A549 (cell line): Measurements from ENCODE around the gene USP30. TPM values are rescaled to one million over a fixed set of nuclear protein-coding genes. Genes with fewer than 3 reads are reported as not detected.

Source experiments
- CBX8 ChIP-seq: fragments of 200-600 bp; sonication (generic); IDR thresholded peaks from 2 replicates; pipeline ENCODE4 v1.6.1; 2016
- CEBPB ChIP-seq, 2 experiments: fragments of >200 bp in 1 of 2; sonication (Bioruptor Twin) in 1 of 2; formaldehyde crosslinking in 1 of 2; IDR thresholded peaks; 2 replicates each; pipeline ENCODE4 v1.6.1; 2012 to 2016
- CHD2 ChIP-seq: fragments of 150-350 bp; IDR thresholded peaks from 2 replicates; pipeline ENCODE4 v1.6.1; 2014; ENCODE audit warnings: low read length; ENCODE audit not compliant: partially characterized antibody
- CHD4 ChIP-seq: fragments of 200-600 bp; sonication (generic); IDR thresholded peaks from 2 replicates; pipeline ENCODE4 v1.6.1; 2016; ENCODE audit warnings: antibody characterized with exemption, mild to moderate bottlenecking, borderline replicate concordance
- EHMT2 ChIP-seq: fragments of 200-600 bp; sonication (generic); IDR thresholded peaks from 2 replicates; pipeline ENCODE4 v1.6.1; 2016; ENCODE audit warnings: antibody characterized with exemption, low read depth, mild to moderate bottlenecking, moderate library complexity
- EP300 ChIP-seq, 2 experiments: fragments of >200 bp; sonication (Bioruptor Twin); formaldehyde crosslinking; IDR thresholded peaks; 2 replicates in 1 of 2; 3 replicates in 1 of 2; pipeline ENCODE4 v1.6.1; 2016 to 2017
- ESRRA ChIP-seq: fragments of 150-350 bp; IDR thresholded peaks from 2 replicates; pipeline ENCODE4 v1.6.1; 2014; ENCODE audit warnings: mild to moderate bottlenecking, low read length, borderline replicate concordance
- FOSL2 ChIP-seq, 2 experiments: fragments of 450-650 bp in 1 of 2; fragments of >200 bp in 1 of 2; sonication (Bioruptor Twin) in 1 of 2; formaldehyde crosslinking; IDR thresholded peaks; 2 replicates each; pipeline versions ENCODE4 v1.5.0 to v1.6.1; 2016 to 2020; ENCODE audit warnings: mild to moderate bottlenecking in 1 of 2, moderate library complexity in 1 of 2
- HEYL ChIP-seq: fragments of 250-450 bp; sonication (Bioruptor Pico); IDR thresholded peaks from 2 replicates; pipeline ENCODE4 v1.8.0; 2021; ENCODE audit warnings: mild to moderate bottlenecking, moderate library complexity
- HOXB13 ChIP-seq: fragments of 250-450 bp; sonication (Bioruptor Pico); IDR thresholded peaks from 2 replicates; pipeline ENCODE4 v1.5.0; 2020; ENCODE audit warnings: low read depth, mild to moderate bottlenecking, moderate library complexity
- JUN ChIP-seq, 2 experiments: fragments of >200 bp; sonication (Bioruptor Twin); formaldehyde crosslinking; IDR thresholded peaks; 2 replicates in 1 of 2; 3 replicates in 1 of 2; pipeline ENCODE4 v1.6.1; 2016 to 2017
- JUNB ChIP-seq: fragments of >200 bp; sonication (Bioruptor Twin); formaldehyde crosslinking; IDR thresholded peaks from 2 replicates; pipeline ENCODE4 v1.6.1; 2016
- KDM1A ChIP-seq: fragments of 200-600 bp; sonication (generic); IDR thresholded peaks from 2 replicates; pipeline ENCODE4 v1.6.1; 2016; ENCODE audit warnings: low read depth, mild to moderate bottlenecking
- MAFK ChIP-seq: fragments of 450-650 bp; IDR thresholded peaks from 2 replicates; pipeline ENCODE4 v1.6.1; 2014; ENCODE audit not compliant: partially characterized antibody
- MAZ ChIP-seq: fragments of 150-350 bp; IDR thresholded peaks from 2 replicates; pipeline ENCODE4 v1.6.1; 2014; ENCODE audit warnings: antibody characterized with exemption, low read depth, low read length, borderline replicate concordance
- MYC ChIP-seq: IDR thresholded peaks from 2 replicates; pipeline ENCODE4 v1.6.1; 2012; ENCODE audit warnings: mild to moderate bottlenecking, inconsistent platforms, low read length, improper control_type of control experiment, borderline replicate concordance
- NR3C1 ChIP-seq: fragments of >200 bp; sonication (Bioruptor Twin); formaldehyde crosslinking; IDR thresholded peaks from 3 replicates; pipeline ENCODE4 v1.6.1; 2017
- PHF8 ChIP-seq: fragments of 200-600 bp; sonication (generic); IDR thresholded peaks from 2 replicates; pipeline ENCODE4 v1.6.1; 2016; ENCODE audit warnings: low read depth, mild to moderate bottlenecking, antibody characterized with exemption, moderate library complexity, borderline replicate concordance
- RARB ChIP-seq: fragments of 250-450 bp; sonication (Bioruptor Pico); IDR thresholded peaks from 2 replicates; pipeline ENCODE4 v1.8.0; 2021; ENCODE audit warnings: mild to moderate bottlenecking, moderate library complexity
- RCOR1 ChIP-seq: fragments of 150-350 bp; IDR thresholded peaks from 2 replicates; pipeline ENCODE4 v1.6.1; 2014; ENCODE audit warnings: antibody characterized with exemption, low read length, low read depth
- RNF2 ChIP-seq: fragments of 200-600 bp; sonication (generic); IDR thresholded peaks from 2 replicates; pipeline ENCODE4 v1.6.1; 2016; ENCODE audit warnings: low read depth, mild to moderate bottlenecking, antibody characterized with exemption, moderate library complexity, borderline replicate concordance
- TP53 ChIP-seq: fragments of 250-450 bp; sonication (Bioruptor Pico); IDR thresholded peaks from 2 replicates; pipeline ENCODE4 v1.5.0; 2021; ENCODE audit warnings: mild to moderate bottlenecking, moderate library complexity
- ZC3H11A ChIP-seq: fragments of 450-650 bp; IDR thresholded peaks from 2 replicates; pipeline ENCODE4 v1.6.1; 2014; ENCODE audit warnings: antibody characterized with exemption, mild to moderate bottlenecking
- polyA plus RNA-seq, 4 experiments: library from polyadenylated mRNA; depleted of rRNA in 3 of 4; stranded (reverse); fragments of >200 nt; fragmentation: RNase III in 1 of 4; extraction: RNeasy Plus Mini Kit Qiagen cat#74134 plus additional on column Dnase treatment in 1 of 4; gene quantifications; 2 replicates in 3 of 4; 3 replicates in 1 of 4; pipeline ENCODE4 v1.2.3, GENCODE V29; 2011 to 2017
- TF ChIP-seq, protein P1 (sequence below): fragments of 250-450 bp; sonication (Bioruptor Pico); IDR thresholded peaks from 2 replicates; pipeline ENCODE4 v1.5.0; 2021; ENCODE audit warnings: mild to moderate bottlenecking, moderate library complexity, borderline replicate concordance
- TF ChIP-seq, protein P2 (sequence below): IDR thresholded peaks from 2 replicates; pipeline ENCODE4 v1.6.1; 2012; ENCODE audit warnings: low read depth, borderline replicate concordance
- TF ChIP-seq, protein P3 (sequence below): fragments of >200 bp; sonication (Bioruptor Twin); formaldehyde crosslinking; IDR thresholded peaks from 2 replicates; pipeline ENCODE4 v1.6.1; 2016
- TF ChIP-seq, protein P4 (sequence below): fragments of 150-350 bp; IDR thresholded peaks from 2 replicates; pipeline ENCODE4 v1.6.1; 2014; ENCODE audit warnings: low read depth, mild to moderate bottlenecking, low read length
- TF ChIP-seq, protein P5 (sequence below): fragments of 250-450 bp; sonication (Bioruptor Pico); IDR thresholded peaks from 2 replicates; pipeline ENCODE4 v1.5.0; 2020; ENCODE audit warnings: low read depth, mild to moderate bottlenecking, moderate library complexity

The USP30 gene
- polyA plus RNA-seq, 2 of the 4 experiments (the other 2 are of a cell fraction), result 6.8 to 19.6 TPM

DNA sequence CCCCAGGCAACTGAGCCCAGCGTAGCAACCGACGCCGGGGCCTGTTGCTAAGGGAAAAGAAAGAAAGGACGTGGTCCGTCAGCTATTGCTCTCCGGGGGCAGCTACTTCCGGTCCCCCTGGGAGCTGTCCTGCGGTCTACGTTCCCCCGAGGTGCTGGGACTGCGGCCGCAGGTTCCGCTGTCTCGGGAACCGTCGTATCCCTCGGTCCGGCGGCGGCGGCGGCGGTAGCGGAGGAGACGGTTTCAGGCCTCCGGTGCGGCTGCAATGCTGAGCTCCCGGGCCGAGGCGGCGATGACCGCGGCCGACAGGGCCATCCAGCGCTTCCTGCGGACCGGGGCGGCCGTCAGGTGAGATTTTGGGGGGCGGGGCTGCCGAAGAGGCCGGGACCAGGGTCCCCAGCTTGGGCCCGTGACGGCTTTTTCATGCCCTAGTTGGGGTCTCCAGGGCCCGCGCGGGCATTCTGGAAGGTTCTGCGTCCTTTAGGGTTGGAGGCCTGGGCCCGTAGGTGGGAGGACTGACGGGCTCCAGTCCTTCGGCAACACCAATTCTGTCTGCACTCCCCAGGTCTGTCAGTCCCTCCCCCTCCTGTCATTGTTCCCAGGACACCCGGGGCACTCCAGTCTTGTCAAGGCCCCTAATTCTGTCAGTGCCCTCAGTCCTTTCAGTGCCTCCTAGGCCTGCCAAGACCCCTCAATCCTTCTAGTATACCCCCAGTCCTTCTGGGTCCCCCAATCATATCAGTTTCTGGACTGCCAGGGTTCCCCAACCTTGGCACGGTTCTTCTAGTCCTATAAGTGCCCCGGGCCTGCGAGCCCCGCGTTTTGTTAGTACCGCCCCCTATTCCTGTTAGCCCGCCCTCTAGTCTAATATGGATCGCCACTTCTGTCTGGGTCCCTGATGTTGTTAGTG lies at the start of gene USP30 (continued):
- TF ChIP-seq, protein P1, sequence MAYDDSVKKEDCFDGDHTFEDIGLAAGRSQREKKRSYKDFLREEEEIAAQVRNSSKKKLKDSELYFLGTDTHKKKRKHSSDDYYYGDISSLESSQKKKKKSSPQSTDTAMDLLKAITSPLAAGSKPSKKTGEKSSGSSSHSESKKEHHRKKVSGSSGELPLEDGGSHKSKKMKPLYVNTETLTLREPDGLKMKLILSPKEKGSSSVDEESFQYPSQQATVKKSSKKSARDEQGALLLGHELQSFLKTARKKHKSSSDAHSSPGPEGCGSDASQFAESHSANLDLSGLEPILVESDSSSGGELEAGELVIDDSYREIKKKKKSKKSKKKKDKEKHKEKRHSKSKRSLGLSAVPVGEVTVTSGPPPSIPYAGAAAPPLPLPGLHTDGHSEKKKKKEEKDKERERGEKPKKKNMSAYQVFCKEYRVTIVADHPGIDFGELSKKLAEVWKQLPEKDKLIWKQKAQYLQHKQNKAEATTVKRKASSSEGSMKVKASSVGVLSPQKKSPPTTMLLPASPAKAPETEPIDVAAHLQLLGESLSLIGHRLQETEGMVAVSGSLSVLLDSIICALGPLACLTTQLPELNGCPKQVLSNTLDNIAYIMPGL (CRISPR knock-in tag), result peak; percentile 77; the same call in 1 of the 2 replicates
- no peak for TF ChIP-seq RNF2
- TF ChIP-seq MAZ, result peak; percentile 96; the same call in 1 of the 2 replicates
- no peak for TF ChIP-seq TP53 (CRISPR knock-in tag)
- TF ChIP-seq CEBPB (IDR thresholded peaks at IDR 0.05), result peak in 1 of 2 experiments; percentile 54; a peak in 1 of 4 replicates
- TF ChIP-seq, protein P2, sequence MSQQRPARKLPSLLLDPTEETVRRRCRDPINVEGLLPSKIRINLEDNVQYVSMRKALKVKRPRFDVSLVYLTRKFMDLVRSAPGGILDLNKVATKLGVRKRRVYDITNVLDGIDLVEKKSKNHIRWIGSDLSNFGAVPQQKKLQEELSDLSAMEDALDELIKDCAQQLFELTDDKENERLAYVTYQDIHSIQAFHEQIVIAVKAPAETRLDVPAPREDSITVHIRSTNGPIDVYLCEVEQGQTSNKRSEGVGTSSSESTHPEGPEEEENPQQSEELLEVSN, result peak; percentile 68
- TF ChIP-seq PHF8, result peak; percentile 84
- TF ChIP-seq, protein P3, sequence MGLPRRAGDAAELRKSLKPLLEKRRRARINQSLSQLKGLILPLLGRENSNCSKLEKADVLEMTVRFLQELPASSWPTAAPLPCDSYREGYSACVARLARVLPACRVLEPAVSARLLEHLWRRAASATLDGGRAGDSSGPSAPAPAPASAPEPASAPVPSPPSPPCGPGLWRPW, result no peak
- TF ChIP-seq CBX8, result no peak
- no peak for TF ChIP-seq HEYL
- no peak for TF ChIP-seq RARB (CRISPR knock-in tag)
- TF ChIP-seq, protein P4, sequence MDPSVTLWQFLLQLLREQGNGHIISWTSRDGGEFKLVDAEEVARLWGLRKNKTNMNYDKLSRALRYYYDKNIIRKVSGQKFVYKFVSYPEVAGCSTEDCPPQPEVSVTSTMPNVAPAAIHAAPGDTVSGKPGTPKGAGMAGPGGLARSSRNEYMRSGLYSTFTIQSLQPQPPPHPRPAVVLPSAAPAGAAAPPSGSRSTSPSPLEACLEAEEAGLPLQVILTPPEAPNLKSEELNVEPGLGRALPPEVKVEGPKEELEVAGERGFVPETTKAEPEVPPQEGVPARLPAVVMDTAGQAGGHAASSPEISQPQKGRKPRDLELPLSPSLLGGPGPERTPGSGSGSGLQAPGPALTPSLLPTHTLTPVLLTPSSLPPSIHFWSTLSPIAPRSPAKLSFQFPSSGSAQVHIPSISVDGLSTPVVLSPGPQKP, result 0 out of 2 replicates have a peak, but pooled peaks have one; percentile 16
- peak; percentile 22; the same call in 1 of the 2 replicates for TF ChIP-seq ZC3H11A
- TF ChIP-seq EHMT2, result no peak
- TF ChIP-seq HOXB13 (CRISPR knock-in tag), result no peak
- TF ChIP-seq NR3C1, result no peak
- peak; percentile 43 for TF ChIP-seq CHD2
- TF ChIP-seq KDM1A, result no peak
- no peak for TF ChIP-seq FOSL2 (IDR thresholded peaks at IDR 0.05)
- no peak for TF ChIP-seq FOSL2 (CRISPR knock-in tag; IDR thresholded peaks at IDR 0.05)
- no peak for TF ChIP-seq MAFK
- TF ChIP-seq ESRRA, result peak; percentile 43; the same call in 1 of the 2 replicates
- peak; percentile 29 to 93; a peak in 3 of 5 replicates for TF ChIP-seq JUN (IDR thresholded peaks at IDR 0.05)
- no peak for TF ChIP-seq JUNB
- TF ChIP-seq CHD4, result no peak
- TF ChIP-seq RCOR1, result no peak
- TF ChIP-seq EP300 (IDR thresholded peaks at IDR 0.05), result no peak
- 0 out of 2 replicates have a peak, but pooled peaks have one; percentile 64 for TF ChIP-seq MYC
- TF ChIP-seq, protein P5, sequence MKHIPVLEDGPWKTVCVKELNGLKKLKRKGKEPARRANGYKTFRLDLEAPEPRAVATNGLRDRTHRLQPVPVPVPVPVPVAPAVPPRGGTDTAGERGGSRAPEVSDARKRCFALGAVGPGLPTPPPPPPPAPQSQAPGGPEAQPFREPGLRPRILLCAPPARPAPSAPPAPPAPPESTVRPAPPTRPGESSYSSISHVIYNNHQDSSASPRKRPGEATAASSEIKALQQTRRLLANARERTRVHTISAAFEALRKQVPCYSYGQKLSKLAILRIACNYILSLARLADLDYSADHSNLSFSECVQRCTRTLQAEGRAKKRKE (CRISPR knock-in tag), result no peak
